HG03280 (cell line): ENCODE results near the gene WRAP73.

Experiments
- ATAC-seq: cut with Tn5 transposase; IDR thresholded peaks from one replicate; pipeline ENCODE4 v1.9.1; 2021; ENCODE audit warnings: mild to moderate bottlenecking, moderate library complexity; ENCODE audit not compliant: unreplicated experiment

Gene WRAP73

GRCh38 chr1:3683197-3683596 is 33.3 kb upstream of the WRAP73 start:
- no peak for ATAC-seq

- no peak for ATAC-seq
Measured at GRCh38 chr1:3681898-3682806, 32.2 kb upstream of the WRAP73 start.

GRCh38 chr1:3681231-3681897 is 31.5 kb upstream of the WRAP73 start:
- ATAC-seq, result no peak

GRCh38 chr1:3680488-3681230 is 30.8 kb upstream of the WRAP73 start:
- no peak for ATAC-seq

- ATAC-seq, result no peak
Measured at GRCh38 chr1:3679799-3680453, 30.0 kb upstream of the WRAP73 start.

GRCh38 chr1:3679098-3679555 is 29.2 kb upstream of the WRAP73 start:
- no peak for ATAC-seq

GRCh38 chr1:3678361-3679097 is 28.6 kb upstream of the WRAP73 start:
- ATAC-seq, result no peak

- ATAC-seq, result no peak
Measured at GRCh38 chr1:3677484-3677883, 27.6 kb upstream of the WRAP73 start.

GRCh38 chr1:3676581-3677470 is 26.9 kb upstream of the WRAP73 start:
- peak; percentile 58 for ATAC-seq

- no peak for ATAC-seq
Measured at GRCh38 chr1:3675436-3675835, 25.5 kb upstream of the WRAP73 start.

- no peak for ATAC-seq
Measured at GRCh38 chr1:3674100-3675094, 24.5 kb upstream of the WRAP73 start.

GRCh38 chr1:3673381-3674099 is 23.6 kb upstream of the WRAP73 start:
- ATAC-seq, result peak; percentile 28

- no peak for ATAC-seq
Measured at GRCh38 chr1:3672971-3673361, 23.1 kb upstream of the WRAP73 start.

- no peak for ATAC-seq
Measured at GRCh38 chr1:3672231-3672970, 22.5 kb upstream of the WRAP73 start.

GRCh38 chr1:3671371-3672180 is 21.7 kb upstream of the WRAP73 start:
- no peak for ATAC-seq

GRCh38 chr1:3670823-3671265 is 20.9 kb upstream of the WRAP73 start:
- no peak for ATAC-seq
